ENCODE measurements around the gene HGS. TPM values are rescaled to one million over a fixed set of nuclear protein-coding genes. Genes with fewer than 3 reads are reported as not detected.

Gene HGS
- total and polyA plus RNA-seq, 2 of the 13 experiments (the other 11 are each of a cell fraction or from before 2014, with no cell fraction given): 73.3 to 78.1 TPM

- FAIRE-seq (no peak), DNase-seq (ENCODE audit: low spot score) (no peak), ATAC-seq (no peak)
- H2AFZ ChIP-seq (ENCODE audit: low read length): no peak overlapping the region
- H3K4me2 ChIP-seq (ENCODE audit: low read depth, low read length): no peak overlapping the region
- no peak for TF ChIP-seq PCBP1 (IDR thresholded peaks at IDR 0.05; ENCODE audit: borderline replicate concordance, low read depth, low read length)
- TF ChIP-seq EZH2 (conservative IDR thresholded peaks at IDR 0.05; ENCODE audit: low read depth, low read length): no peak
- TF ChIP-seq ONECUT2 (CRISPR knock-in tag; IDR thresholded peaks at IDR 0.05): no peak
- no peak for TF ChIP-seq MEIS1 (CRISPR knock-in tag; IDR thresholded peaks at IDR 0.05; ENCODE audit: borderline replicate concordance)
- TF ChIP-seq RBFOX2 (IDR thresholded peaks at IDR 0.05; ENCODE audit: low read depth, low read length): peak; percentile 14; the same call in 1 of the 2 replicates
- no peak for TF ChIP-seq FOXP1 (IDR thresholded peaks at IDR 0.05)
- no peak for TF ChIP-seq FOXP1 (CRISPR knock-in tag; IDR thresholded peaks at IDR 0.05)
- no peak for TF ChIP-seq MAFF (IDR thresholded peaks at IDR 0.05; ENCODE audit: low read depth, low read length)
- H3K27me3 ChIP-seq (ENCODE audit: control insufficient read depth in 1 of 2, insufficient read depth in 2 of 2, low read length in 2 of 2): no peaks in the 10 kb centered on the region; a peak in 1 of 5 replicates
- H3K27ac ChIP-seq (ENCODE audit: extremely low read length, insufficient read depth, low read length): no peak overlapping the region
- intact Hi-C loops (cut with micrococcal nuclease; ENCODE audit: unreplicated experiment) (no loop called here), in situ Hi-C loops (cut with HindIII; ENCODE audit: extremely low pct_ligation_motif_present, low pct_unique_long_range_greater_than_20kb) (no loop called here)
- H3K9ac ChIP-seq (ENCODE audit: insufficient read depth, low read depth, low read length): no peak overlapping the region
- CTCF ChIA-PET (ENCODE audit: low intra/inter-chr PET ratio, low total read pairs): no interaction called here
- peaks cover 4% of the 10 kb centered on the region for H3K4me1 ChIP-seq (ENCODE audit: insufficient read depth, low read length)
- BruUV-seq (replicated peaks): no TSS peak
- peaks cover 5% of the 10 kb centered on the region for H3K79me2 ChIP-seq (ENCODE audit: insufficient read depth, low read length)
- H4K20me1 ChIP-seq (ENCODE audit: insufficient read depth, low read length): no peaks in the 10 kb centered on the region
- H3K36me3 ChIP-seq (replicated peaks in 1 of 2; ENCODE audit: control insufficient read depth in 1 of 2, insufficient read depth in 2 of 2, low read length in 2 of 2): peaks cover 75 to 97% of the 10 kb centered on the region in 2 experiments
- POLR2A ChIA-PET: no interaction called here
- no peak overlapping the region for H3K4me3 ChIP-seq (replicated peaks in 1 of 3; ENCODE audit: insufficient read depth in 1 of 3, low read depth in 2 of 3, low read length in 3 of 3)
- no peaks in the 10 kb centered on the region for H3K9me3 ChIP-seq (ENCODE audit: low read length)
- 96% methylated on average over 17 of the region's 17 CpGs for WGBS (ENCODE audit: low lambda C conversion rate)
Measured at GRCh38 chr17:81690549-81690948, 6.7 kb downstream of the HGS start.

- POLR2A ChIA-PET: no interaction called here
- Histone ChIP-seq H3K27ac (ENCODE audit: extremely low read length, insufficient read depth, low read length) (no peak overlapping the region), H3K79me2 (ENCODE audit: insufficient read depth, low read length) (no peaks in the 10 kb centered on the region), H4K20me1 (ENCODE audit: insufficient read depth, low read length) (no peaks in the 10 kb centered on the region), H3K9ac (ENCODE audit: insufficient read depth, low read depth, low read length) (no peak overlapping the region), H3K4me1 (ENCODE audit: insufficient read depth, low read length) (no peaks in the 10 kb centered on the region), H2AFZ (ENCODE audit: low read length) (no peak overlapping the region), H3K9me3 (ENCODE audit: low read length) (no peaks in the 10 kb centered on the region), H3K27me3 (ENCODE audit: control insufficient read depth in 1 of 2, insufficient read depth in 2 of 2, low read length in 2 of 2) (no peaks in the 10 kb centered on the region; a peak in 1 of 5 replicates), H3K4me3 (replicated peaks in 1 of 3; ENCODE audit: insufficient read depth in 1 of 3, low read depth in 2 of 3, low read length in 3 of 3) (no peak overlapping the region), H3K36me3 (replicated peaks in 1 of 2; ENCODE audit: control insufficient read depth in 1 of 2, insufficient read depth in 2 of 2, low read length in 2 of 2) (peaks cover 79 to 97% of the 10 kb centered on the region in 2 experiments), H3K4me2 (ENCODE audit: low read depth, low read length) (no peak overlapping the region)
- BruUV-seq (replicated peaks): no TSS peak
- TF ChIP-seq SP1 (IDR thresholded peaks at IDR 0.05) (no peak), SP1 (CRISPR knock-in tag; IDR thresholded peaks at IDR 0.05) (no peak), ARID2 (CRISPR knock-in tag; IDR thresholded peaks at IDR 0.05; ENCODE audit: borderline replicate concordance) (no peak), ZFP90 (CRISPR knock-in tag; IDR thresholded peaks at IDR 0.05; ENCODE audit: borderline replicate concordance) (no peak), ARHGAP35 (CRISPR knock-in tag; IDR thresholded peaks at IDR 0.05; ENCODE audit: borderline replicate concordance) (no peak), IRF1 (CRISPR knock-in tag; IDR thresholded peaks at IDR 0.05; ENCODE audit: low read depth) (no peak), ZBTB21 (CRISPR knock-in tag; IDR thresholded peaks at IDR 0.05) (no peak)
- FAIRE-seq (no peak), DNase-seq (ENCODE audit: low spot score) (no peak), ATAC-seq (no peak)
- WGBS (ENCODE audit: low lambda C conversion rate): 96% methylated on average over 14 of the region's 18 CpGs
- in situ Hi-C loops (cut with HindIII; ENCODE audit: extremely low pct_ligation_motif_present, low pct_unique_long_range_greater_than_20kb) (no loop called here), intact Hi-C loops (cut with micrococcal nuclease; ENCODE audit: unreplicated experiment) (no loop called here)
- CTCF ChIA-PET (ENCODE audit: low intra/inter-chr PET ratio, low total read pairs): no interaction called here
Measured at GRCh38 chr17:81691196-81691595, 7.4 kb downstream of the HGS start.
